ENCODE data around the gene ADK. TPM values are rescaled to one million over a fixed set of nuclear protein-coding genes. Genes with fewer than 3 reads are reported as not detected.
"Not testable (repeated sequence)": the region's sequence is repeated elsewhere in the genome, so short reads cannot be mapped to it uniquely, and the experiment has no call there.

ADK gene
- total RNA-seq, 1 donor from 2014 or later: 63.2 TPM

DNA sequence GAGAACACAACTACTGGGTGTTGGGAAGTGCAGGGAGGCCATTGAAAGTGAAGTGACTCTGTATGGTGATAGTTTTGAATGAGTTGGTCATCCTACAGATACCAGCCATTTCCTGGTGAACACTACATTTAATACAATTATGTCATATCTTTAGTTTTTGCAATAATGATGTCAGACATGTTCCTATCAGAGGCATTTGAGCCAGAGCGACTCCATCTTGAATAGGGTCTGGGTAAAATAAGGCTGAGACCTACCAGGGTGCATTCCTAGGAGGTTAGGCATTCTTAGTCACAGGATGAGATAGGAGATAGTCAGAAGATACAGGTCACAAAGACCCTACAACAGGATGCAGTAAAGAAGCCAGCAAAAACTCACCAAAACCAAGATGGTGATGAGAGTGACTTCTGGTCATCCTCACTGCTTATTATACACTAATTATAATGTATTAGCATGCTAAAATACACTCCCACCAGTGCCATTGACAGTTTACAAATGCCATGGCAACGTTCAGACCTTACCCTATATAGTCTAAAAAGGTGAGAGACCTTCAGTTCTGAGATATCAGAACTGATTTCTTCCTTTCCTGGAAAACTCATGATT lies 28.2 kb downstream of the ADK start:
- no peak for DNase-seq (ENCODE audit: low read depth, low spot score)

DNA sequence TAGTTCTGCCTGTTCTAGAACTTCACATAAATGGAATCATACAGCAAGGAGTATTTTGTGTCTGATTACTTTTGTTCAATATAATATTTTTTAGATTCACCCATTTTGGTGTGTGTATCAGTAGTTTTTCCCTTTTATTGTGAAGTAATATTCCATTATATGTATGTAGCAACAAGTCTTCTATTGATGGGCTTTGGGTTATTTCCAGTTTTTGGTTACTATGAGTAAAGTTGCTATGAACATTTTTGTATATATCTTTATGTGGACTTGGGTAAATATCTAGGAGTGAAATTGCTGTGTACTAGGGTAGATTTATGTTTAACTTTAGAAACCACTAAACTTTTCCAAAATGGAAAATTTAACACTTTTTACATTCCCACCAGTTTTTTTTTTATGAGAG lies 35.7 kb downstream of the ADK start:
- DNase-seq (ENCODE audit: low read depth, low spot score): no peak

DNA sequence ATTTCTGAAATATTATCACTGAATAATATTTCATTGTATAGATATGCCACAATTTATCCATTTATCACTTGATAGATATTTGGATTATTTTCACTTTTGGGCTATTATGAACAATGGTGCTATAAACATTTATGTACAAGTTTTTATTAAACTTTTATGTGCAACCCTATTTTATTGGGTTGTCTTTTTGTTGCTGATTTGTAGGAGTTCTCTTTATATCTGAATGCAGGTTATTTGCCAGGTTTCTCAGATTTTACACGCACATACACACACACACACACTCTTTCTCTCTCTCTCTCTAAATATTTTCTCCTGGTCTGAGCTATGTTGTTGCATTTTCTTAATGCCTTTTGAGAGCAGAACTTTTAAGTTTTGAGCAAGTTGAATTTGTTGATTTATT lies 36.2 kb downstream of the ADK start:
- no peak for DNase-seq (ENCODE audit: low read depth, low spot score)

DNA sequence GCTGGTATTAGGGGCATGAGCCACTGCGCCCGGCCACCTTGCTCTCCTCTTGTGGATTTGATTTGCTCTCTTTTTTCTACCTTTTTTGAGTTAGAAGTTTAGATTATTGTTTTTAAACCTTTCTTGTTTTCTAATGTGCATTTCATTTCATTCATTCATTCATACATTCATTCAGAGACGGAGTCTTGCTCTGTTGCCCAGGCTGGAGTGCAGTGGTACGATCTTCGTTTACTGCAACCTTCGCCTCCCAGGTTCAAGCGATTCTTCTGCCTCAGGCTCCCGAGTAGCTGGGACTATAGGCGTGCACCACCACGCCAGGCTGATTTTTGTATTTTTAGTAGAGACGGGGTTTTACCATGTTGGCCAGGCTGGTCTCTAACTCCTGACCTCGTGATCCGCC lies 37.6 kb downstream of the ADK start:
- DNase-seq (ENCODE audit: low read depth, low spot score): not testable (repeated sequence)

DNA sequence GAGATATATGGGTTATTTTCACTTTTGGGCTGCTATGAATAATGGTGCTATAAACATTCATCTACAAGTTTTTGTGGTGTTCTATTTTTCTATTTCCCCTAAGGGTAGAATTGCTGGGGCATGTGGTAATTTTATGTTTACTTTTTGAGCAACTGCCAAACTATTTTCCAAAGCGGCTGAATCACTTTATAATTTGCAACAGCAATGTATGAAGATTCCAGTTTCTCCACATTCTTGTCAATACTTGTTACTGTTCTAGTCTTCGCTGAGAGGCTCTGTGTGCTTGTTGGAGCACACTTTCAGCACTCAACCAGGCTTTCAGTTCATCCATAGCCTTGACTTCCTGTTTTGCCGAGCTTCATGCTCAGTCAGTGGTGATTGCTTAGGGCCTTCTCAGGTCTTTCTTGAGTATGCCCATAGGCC lies 39.0 kb downstream of the ADK start:
- DNase-seq (ENCODE audit: low read depth, low spot score): peak; percentile 32

DNA sequence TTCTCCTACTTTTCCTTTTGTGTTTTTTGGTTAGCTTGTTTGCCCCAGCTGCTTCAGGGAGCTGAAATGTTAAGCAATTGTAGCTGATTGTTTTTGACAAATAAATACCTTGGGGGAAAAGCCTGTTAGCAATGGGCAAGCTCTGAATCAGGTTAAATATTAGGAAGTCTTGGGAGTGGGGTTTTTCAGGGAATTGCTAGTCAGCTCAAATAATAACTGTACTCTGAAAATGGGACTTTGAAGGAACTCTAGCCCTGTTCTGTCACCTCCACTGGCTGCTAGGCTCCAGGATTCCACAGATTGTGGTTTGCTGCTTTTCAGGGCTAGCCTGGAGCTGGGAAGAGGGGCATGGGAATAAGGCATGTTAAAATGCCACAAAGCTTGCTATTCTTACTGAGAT lies 39.5 kb downstream of the ADK start:
- DNase-seq (ENCODE audit: low read depth, low spot score): no peak

DNA sequence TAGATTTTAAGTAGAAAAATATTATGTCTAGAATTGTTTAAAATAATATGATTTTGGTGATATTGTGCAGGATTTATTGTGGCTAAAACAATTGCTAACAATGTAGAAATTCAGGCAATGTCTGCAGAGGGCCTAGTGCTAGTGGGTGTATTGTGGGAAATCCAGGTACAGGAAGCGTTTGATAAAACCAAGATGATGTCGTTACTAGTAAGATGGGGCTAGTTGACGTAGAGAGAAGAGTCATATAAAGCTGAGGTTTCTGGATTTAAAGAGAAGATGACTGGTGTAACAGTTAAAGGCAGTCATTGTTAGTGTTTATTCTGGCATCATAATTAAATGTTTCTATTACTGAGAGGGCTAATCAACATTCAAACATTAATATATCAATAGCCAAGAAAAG lies 43.5 kb downstream of the ADK start:
- no peak for DNase-seq (ENCODE audit: low read depth, low spot score)

DNA sequence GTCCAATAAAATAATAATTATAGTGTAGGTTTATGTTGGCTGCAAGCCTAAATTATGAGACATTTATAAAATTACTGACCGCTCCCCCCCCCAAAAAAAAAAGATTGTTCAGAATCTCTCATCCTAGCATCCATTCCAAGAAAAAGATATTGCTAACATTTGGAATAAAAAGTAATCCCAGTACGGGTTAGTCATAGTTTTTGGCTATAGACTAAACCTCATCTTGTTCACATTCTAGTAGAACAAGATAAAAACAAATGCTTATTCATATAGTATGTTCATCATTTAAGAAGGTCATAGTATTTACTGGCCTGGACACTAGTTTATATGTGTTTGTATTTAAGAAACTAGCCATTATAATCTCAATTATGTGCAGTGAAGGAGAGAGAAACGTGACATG lies 44.0 kb downstream of the ADK start:
- no peak for DNase-seq (ENCODE audit: low read depth, low spot score)

DNA sequence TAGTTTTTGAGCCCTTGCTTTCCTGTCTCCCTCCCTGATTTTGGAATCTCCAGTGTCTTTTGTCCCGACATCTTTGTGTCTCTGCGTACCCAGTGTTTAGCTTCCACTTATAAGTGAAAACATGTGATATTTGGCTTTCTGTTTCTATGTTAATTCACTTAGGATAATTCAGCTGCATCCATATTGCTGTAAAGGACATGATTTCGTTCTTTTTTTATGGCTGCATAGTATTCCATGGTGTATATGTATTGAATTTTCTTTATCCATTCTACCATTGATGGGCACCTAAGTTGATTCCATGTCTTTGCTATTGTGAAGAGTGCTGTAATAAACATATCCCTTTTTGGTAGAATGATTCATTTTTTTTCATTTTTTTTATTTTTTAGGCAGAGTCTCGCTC lies 48.3 kb downstream of the ADK start:
- DNase-seq (ENCODE audit: low read depth, low spot score): no peak

DNA sequence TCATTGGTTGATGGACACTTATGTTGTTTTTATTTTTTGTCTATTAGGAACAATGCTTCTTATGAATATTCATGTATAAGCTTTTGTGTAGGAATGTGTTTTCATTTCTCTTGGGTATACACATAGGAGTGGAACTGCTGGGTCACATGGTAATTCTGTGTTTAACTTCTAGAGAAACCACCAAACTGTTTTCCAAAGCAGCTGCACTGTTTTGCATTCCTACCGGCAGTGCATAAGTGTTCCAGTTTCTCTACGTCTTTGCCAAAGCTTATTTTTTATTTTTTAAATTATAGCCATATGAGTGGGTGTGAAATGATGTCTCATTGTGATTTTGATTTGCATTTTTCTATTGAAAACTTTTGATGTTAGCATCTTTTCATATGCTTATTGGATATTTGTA lies 51.3 kb downstream of the ADK start:
- DNase-seq (ENCODE audit: low read depth, low spot score): no peak

DNA sequence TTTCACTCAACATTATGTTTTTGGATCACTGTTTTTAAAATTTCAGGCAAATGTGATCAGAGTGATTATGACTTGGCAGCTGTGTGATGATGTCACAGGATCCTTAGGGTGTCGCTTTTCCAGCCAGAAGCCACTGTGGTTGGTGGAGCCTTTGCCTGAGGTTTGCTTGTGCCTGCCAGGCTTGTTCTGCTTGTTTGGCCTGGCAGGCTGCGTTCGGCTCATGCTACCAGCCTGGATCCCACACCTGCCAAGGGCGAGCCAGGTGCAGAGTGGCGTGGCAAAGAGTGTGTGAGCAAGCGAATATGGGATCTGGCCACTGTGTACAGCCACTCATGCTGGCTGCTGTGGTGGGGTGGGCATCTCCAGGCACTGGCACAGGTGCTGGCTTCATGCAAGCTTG lies 55.7 kb downstream of the ADK start:
- no peak for DNase-seq (ENCODE audit: low read depth, low spot score)

DNA sequence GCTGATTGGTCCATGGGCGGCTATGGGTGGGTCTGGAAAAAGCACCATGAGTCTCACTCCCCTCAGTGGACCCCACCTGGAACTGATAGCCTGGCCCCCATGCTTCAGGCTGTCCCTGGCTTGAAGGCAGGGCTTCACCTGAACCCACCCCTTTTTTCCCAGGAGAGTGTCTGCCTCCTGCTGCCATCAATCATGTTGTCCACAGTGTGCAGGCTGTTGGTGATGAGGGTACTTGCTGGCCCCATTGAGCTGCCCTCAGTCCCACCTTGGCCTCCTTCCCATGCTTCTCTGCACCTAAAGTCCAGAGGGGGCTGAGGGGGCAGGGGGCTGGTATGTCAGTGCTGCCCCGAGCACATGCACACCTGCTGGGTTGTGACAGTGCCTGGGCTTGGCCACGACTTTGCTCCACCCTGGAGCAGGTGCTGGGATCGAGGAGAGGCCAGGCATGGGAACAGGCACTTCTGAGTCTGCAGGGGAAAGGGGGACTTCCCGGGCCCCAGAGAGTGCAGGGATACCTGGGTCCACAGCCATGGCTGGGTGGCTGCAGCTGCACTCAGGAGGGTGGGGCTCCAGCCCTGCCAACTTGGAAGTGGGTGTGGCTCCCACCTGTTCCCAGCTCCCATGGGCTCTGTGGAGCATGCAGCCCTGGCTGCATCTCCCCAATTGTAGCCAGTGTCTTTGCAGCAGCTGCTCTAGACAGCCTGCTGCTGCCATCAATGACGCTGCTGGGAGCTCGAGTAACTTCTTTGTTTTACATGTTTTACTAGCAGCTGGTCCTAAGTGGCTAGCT lies 56.9 kb downstream of the ADK start:
- DNase-seq (ENCODE audit: low read depth, low spot score): no peak

DNA sequence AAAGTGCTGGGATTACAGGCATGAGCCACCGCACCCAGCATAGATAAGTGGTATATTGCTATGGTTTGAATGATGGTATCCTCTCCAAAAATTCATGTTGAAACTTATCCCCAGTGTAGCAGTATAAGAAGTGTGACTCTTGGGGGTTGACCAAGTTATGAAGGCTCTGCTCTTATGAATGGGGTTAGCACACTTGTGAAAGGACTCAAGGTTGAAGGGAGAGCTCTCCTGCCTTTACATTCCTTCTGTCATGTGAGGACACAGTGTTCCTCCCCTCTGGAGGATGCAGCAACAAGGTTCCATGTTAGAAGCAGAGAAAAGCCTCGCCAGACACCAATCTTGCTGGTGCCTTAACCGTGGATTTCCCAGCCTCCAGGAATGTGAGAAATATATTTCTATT lies 58.0 kb downstream of the ADK start:
- no peak for DNase-seq (ENCODE audit: low read depth, low spot score)

DNA sequence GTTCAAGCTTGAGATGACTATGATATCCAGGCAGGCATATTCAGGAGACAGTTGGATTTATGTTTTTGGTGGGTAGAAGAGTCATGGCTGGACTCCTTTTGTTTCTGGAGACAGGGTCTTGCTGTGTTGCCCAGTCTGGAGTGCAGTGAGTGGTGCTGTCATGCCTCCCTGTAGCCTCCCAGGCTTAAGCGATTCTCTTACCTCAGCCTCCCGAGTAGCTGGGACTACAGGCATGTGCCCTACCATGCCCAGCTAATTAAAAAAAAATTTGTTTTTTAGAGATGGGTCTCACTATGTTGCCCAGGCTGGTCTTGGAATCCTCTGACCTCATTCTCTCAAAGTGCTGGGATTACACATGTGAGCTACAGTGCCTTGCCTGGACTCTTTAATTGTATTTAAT lies 62.0 kb downstream of the ADK start:
- no peak for DNase-seq (ENCODE audit: low read depth, low spot score)

DNA sequence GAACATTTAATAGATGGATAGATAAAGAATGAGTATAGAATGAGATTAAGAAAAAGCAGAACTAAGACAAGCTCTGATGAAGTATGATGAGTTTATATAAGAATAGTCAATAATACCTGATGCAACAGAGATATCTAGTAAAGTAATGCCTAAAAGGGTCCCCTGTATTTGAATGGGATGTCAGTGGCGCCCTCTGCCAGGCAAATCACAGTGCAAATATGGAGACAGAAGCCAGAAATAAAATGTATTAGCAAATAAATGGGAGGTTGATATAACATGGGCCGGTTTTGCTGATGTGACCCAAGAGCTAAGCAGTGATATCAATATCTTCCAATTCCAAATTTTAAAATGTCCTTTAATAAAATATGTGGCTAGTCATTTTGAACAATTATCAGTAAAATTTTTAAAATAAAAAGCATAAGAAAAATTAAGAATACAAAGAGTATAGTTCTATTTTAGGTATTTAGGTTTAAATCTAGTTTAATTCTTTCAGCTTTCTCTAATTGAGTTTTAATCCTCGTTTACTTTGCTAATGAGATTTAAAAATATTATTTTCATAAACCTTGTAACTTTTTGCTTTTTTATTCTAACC lies 62.6 kb downstream of the ADK start:
- no peak for DNase-seq (ENCODE audit: low read depth, low spot score)

DNA sequence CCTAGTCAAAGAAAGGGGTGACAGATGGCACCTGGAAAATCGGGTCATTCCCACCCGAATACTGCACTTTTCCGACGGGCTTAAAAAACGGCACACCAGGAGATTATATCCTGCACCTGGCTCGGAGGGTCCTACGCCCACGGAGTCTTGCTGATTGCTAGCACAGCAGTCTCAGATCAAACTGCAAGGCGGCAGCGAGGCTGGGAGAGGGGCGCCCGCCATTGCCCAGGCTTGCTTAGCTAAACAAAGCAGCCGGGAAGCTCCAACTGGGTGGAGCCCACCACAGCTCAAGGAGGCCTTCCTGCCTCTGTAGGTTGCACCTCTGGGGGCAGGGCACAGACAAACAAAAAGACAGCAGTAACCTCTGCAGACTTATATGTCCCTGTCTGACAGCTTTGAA lies 66.1 kb downstream of the ADK start:
- DNase-seq (ENCODE audit: low read depth, low spot score): not testable (repeated sequence)

DNA sequence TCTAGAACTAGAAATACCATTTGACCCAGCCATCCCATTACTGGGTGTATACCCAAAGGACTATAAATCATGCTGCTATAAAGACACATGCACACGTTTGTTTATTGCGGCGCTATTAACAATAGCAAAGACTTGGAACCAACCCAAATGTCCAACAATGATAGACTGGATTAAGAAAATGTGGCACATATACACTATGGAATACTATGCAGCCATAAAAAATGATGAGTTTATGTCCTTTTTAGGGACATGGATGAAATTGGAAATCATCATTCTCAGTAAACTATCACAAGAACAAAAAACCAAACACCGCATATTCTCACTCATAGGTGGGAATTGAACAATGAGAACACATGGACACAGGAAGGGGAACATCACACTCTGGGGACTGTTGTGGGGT lies 71.4 kb downstream of the ADK start:
- not testable (repeated sequence) for DNase-seq (ENCODE audit: low read depth, low spot score)

DNA sequence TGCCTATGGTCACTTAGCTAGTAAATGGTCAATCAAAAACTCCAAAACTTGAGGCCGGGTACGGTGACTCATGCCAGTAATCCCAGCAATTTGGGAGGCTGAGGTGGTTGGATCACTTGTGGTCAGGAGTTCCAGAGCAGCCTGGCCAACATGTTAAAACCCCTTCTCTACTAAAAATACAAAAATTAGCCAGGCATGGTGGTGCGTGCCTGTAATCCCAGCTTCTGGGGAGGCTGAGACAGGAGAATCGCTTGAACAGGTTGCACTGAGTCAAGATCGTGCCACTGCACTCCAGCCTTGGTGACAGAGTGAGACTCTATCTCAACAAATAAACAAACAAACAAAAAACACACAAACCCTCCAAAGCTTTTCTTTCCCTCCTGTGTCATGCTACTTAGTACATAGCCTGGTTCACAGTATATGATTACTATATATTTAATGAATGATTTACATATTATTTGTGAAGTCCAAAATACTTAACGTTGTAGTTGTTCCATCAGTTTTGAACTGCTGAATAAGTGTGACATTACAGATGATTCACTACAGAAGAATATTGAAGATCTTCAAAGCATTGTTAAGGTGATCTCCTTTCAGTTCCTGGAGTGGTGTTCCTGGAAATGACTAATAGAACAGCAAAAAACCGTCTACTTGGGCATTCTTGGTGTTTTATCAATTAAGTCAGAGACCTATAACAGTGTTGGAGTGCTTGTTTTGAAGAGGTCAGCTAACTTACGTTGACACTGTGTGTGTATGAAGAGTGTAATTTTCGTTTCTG lies 72.9 kb downstream of the ADK start:
- DNase-seq (ENCODE audit: low read depth, low spot score): peak; percentile 52

DNA sequence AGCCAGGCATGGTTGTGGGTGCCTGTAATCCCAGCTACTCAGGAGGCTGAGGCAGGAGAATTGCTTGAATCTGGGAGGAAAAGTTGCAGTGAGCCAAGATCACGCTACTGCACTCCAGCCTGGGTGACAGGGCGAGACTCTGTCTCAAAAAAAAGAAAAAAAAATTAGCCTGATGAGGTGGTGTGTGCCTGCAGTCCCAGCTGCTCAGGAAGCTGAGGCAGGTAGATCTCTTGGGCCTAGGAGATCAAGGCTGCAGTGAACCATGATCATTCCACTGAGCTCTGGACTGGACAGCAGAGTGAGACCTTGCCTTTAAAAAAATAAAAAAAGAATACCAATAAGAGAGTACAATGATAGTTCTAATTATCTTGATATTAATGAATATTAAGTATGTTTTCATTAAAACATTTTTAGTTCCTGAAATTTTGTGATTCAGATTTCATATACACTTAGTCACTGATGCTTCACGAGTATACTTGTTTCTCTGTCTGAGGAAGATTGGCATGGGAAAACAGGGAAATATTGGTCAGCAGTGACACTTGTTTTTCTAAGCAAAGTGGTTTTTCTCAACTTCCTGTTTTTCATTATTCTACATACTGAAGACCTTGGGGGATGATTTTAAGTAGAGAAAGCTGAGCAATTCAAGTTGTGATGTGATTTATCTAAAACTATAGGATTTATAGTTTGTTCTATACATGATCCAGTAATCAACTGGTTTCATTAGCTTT lies 76.8 kb downstream of the ADK start:
- DNase-seq (ENCODE audit: low read depth, low spot score): peak; percentile 88

DNA sequence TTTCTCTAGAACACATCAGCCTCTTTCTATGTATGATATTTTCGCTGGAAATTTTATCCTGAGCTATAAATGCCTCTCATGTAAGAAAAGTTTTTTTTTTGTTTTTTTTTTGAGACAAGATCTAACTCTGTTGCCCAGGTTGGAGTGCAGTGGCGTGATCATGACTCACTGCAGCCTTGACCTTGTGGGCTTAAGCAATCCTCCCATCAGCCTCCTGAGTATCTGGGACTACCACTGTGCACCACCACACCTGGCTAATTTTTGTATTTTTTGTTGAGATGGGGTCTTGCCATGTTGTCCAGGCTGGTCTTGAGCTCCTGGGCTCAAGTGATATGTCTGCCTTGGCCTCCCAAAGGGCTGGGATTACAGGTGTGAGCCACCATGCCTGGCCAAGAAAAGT lies 80.4 kb downstream of the ADK start:
- DNase-seq (ENCODE audit: low read depth, low spot score): no peak

DNA sequence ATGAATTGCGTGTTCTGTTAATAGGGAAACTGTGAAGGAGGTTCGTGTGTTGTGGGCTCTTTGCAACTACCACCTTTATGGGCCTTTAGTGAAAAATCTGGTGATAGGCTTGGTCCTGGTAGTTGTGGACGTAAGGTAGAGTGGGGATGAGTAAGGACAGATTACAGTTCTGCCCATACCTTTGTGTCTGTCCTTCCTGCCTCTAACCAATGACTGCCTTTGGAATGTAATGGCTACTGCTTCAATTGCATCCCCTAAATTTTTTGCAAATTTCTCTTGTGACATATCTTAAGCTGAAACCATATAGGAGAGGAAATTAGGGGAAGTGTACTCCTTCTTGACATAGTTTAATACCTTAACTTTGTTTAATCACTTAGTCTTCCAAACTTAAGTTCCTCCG lies 82.3 kb downstream of the ADK start:
- DNase-seq (ENCODE audit: low read depth, low spot score): no peak

DNA sequence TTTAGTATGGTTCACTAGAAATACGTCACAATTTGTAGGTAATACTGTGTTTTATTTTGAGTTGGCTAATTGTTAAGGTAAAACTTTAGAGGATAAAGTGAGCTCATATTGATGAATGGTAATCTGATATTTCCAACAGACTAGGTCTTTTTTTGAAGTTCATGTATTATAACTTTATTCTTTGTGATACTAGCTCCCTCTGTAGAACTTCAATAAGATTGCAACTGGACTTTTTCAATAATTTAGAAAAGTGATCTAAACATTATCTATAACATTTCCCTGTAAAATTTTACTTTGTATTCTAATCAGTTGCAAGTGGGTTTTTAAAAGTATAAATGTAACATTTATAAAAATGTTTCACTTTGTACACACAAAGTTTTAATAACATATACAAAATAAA lies 83.5 kb downstream of the ADK start:
- DNase-seq (ENCODE audit: low read depth, low spot score): no peak

Data from pulmonary artery endothelial cell (primary cell).